Esophagus muscularis mucosa (tissue), 2 donors: ENCODE data around the gene FAM120B.

Source experiments
- EP300 ChIP-seq: sonication (generic); formaldehyde crosslinking; IDR thresholded peaks from one replicate; pipeline ENCODE4 v1.6.1; 2017; ENCODE audit warnings: antibody characterized with exemption
- POLR2A ChIP-seq: fragments of 450-650 bp; IDR thresholded peaks from one replicate; pipeline ENCODE4 v1.6.1; 2017; ENCODE audit warnings: antibody characterized with exemption, moderate library complexity, mild to moderate bottlenecking, low read depth

DNA sequence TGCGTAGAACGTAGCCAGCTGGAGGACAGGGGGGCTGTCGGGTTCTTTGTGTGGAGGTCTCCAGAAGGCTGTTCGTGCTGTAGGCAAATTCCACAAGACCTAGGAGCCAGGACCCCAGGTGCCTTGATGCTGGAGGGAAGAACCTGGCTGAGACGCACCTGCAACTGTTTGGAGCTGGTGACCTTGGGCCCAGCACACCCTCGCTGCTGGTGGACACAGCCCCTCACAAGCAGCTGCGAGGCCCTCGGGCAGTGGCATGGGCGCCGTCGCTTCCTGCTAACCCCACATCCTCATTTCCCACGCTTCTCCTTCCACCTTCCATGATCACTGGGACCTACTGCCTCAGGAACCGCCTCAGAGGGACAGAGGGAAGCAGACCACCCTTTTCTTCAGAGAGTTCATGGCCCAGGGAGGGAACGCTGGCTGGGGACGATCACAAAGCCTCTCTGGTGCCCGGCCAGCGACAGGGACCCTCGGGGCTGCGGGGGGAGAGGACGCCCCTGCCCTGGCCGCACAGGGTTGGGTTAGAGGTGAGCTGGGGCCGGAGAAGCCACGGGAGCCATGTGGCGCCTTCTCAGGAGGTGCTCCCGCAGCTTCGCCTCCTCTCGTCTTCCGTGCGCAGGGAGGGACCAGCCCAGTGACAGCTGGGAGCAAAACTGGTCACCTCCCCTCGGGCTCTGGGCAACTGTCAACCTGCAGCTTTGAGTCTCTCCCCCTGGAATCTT is 34.1 kb upstream of the FAM120B start:
- TF ChIP-seq EP300 (no peak), POLR2A (no peak)
